NCI-H1694 (cell line): Measurements from ENCODE around the gene STN1.
A peak's percentile ranks its signal among the peaks of the same experiment; 100 is the strongest.
"Not testable (repeated sequence)": the region's sequence is repeated elsewhere in the genome, so short reads cannot be mapped to it uniquely, and the experiment has no call there.

Experiments
- DNase-seq: peaks from one replicate; lab custom pipeline; 2025; lab: John Stamatoyannopoulos, UW

The STN1 gene

DNA sequence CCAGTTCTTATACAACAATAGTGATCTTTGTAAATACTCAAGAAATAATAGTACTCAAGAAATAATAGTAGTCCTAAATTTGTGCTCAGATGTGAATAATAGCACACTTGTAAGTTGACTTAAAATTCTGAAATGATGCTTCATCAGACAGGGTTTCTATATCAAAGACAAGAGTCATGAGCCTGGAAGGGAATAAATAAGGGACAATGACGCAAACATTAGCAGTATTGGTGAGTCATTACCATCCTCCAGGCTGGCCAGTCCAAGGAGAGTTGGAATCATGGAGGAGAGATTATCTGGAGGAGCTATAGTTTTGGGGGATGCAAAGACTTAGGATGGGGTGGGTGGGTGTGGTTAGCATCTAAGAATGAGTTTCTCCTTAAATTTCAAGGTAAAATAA, 56.5 kb downstream of the STN1 start:
- no peak for DNase-seq

DNA sequence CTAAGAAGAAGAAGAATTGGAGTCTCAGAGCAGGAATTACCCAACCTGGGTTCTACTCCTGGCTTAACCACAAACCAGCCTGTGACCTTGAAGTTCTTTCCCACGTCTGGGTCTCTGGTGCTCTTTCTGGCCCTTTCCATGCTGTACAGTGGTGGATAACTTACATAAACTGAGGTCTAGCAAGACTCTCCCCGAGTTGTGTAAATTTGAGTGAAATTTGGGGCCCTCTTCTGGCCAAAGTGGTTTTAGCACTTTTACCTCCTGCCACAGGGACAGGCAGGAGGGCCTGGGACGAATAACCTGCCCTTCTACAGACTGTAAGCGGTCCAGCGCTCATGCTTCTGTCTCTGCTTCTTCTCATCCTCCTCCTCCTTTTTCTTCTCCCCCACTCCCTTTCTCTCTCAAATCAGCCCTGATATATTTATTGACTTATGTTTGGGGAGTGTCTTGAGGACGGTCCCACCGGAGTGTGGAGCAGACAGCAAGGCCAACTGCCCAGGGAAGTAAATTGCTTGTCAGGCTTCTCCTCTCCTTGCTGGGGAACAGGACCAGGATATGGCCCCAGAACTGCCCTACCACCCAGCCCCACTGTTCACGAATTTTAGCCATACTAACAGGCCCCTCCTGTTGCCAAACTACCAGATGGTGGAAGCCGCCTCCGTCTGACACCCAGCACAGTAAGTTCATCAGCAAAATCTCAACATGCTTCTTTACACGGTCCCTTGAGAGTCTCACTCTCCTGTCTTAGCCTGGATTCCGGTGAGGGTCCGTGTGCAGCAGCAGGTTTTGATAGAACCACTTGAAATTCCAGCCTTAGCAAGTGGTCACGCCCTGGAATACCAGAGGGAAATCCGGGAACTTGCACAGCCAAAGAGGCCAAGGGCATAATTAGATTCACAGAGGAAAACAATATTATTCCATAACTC, 58.6 kb downstream of the STN1 start:
- DNase-seq = peak; percentile 55

DNA sequence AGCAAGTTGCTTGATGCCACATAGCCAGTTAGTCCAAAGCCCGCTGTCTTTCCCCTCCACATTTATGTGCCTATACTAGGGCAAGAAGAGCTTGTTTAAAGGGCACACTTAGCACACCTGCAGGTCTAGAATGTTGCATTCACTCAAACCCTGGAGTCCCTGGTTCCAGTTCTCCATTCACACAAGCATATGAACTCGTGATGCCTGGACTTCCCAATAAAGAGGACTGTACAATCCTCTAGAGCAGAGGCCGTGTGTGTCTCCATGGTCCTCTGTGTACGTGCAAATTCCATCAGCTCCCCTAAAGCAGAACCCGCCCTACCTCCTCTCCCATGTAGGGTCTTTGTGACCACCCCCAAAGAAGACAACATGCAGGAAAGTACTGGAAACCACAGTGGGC, 59.6 kb downstream of the STN1 start:
- no peak for DNase-seq

DNA sequence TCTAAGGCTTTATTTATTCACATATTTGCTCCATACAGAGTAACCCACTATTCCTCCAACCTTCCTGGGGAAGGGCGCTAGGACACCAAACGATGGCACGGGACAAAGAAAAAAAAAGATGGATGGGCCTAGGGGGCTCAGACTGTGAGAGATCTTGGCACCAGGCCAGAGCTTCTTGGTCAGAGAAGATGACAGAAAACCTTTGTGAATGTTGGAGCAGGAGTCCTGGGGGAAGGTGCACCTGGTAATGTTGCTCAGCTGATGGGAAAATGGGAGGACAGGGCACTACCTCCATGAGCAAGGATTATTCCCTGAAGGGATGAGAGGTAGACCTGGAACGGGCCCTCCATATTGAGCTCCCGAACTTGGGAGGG, 61.2 kb downstream of the STN1 start:
- DNase-seq = no peak

DNA sequence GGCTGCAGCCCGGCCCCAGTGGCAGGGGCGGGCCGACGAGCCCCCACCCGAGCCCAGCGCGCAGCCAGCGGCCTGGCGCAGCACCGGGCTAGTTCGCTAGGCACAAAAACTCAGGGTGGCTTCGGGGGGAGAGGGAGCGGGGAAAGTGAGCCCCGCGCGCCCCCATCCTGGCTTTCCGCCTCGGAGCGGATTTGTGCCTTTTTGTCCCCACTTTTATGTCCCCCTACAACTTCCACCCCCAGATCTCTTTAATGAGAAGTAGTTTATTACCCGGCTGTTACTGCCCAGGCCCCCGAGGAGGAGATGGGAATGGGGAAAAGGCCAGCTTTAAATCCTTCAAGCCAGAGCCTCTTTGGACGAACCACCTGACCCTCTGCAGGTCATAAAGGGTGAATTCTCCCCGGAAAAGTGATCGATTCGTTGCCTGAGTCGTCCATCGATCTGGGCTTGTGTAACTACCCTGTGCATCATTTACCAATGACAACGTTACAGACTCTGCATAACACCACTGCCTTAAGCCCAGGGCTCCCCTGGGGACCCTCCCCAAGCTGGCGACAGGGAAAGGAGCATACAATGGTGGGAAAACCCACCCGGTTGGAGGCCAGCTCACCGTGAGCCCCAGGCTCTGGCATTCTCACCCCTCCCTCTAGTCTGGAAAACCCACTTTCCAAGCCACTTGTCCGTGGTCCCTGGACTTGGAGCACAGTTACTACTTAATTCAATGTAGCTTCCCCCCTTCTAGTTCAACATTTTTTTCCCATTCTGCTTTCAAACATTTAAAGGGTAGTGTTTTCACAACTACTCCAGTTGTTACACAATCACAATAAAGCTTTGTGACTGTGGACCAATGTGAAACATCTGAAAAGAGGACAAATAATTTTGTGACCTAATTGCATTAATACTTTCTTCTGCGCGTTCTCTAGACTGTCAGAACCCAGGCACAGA, 61.9 kb downstream of the STN1 start:
- no peak for DNase-seq

DNA sequence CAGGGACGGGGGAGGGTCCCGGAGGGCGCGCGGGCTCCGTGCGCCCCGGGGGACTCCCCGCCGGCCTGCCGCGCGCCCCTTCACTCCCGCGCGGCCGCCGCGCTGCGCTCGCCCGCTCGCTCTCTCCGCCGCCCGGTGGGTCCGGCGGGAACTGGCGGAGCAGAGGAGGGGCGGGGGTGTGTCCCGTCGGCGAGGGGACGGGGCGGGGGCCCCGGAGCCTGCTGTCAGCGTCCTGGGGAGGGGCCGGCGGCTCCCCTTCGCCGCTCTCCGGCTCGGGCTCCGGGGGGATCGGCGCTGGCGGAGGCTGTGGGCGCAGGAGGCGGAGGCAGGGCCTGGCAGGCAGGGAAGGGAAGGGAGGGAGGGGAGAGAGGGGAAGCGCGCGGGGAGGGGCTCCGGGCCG, 62.6 kb downstream of the STN1 start, which contains the start of gene SH3PXD2A:
SH3PXD2A (minus strand) TSS at position 153 of the 400 bp plus-strand sequence. CDS start 310 bp downstream, outside the sequence.
- peak; percentile 38 for DNase-seq

DNA sequence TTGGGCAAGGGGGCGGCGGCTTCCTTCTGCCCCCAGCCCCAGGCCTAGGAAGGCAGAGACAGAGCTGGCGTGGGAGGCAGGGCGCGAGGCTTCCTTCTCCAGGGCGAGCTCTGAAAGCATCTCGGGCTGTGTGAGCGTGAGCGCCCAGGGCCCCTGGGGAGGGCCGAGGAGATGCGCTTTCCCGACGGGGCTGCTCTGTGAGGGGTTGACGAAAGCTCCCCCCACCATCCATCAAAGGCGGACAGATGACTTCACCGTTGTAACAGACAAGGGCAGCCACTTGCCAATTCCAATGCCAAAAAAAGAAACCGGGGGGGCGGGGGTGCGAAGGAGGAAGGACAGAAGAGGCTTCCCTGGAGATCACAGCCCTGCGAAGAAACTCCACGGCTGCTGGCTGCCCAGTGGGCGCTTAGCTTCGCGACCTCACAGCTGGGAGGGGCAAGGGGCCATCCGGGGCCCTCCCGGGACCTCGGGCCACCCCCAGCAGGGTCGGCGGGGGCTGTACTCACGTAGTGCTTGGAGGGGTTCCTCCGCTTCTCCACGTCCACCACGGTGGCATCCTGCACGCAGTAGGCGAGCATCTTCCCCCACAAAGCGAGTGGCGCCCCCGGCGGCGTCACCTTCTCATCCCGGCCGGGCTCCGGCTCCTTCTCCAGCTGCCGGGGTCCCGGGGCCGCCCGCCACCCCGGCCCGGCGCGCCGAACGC, 63.1 kb downstream of the STN1 start:
- no peak for DNase-seq

DNA sequence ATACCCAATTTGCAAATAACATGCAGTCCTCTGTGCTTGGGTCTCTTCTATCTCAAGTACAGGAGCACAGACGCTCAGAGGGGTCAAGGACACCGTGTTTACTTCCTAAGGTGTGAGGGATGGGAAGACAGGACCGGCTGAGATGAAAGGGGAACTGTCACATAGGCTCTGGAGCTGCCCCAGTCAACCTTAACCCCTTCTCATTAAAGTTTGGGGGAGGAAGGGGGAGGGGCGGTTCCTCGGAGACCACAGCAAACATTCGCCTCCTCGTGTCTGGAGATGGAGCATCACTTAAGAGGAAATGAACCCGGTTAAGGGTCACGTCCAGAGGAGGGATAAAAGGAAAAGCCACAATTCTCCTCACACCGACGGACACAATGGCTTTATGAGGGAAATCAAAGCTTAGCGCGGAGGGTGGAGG, 63.7 kb downstream of the STN1 start:
- no peak for DNase-seq

DNA sequence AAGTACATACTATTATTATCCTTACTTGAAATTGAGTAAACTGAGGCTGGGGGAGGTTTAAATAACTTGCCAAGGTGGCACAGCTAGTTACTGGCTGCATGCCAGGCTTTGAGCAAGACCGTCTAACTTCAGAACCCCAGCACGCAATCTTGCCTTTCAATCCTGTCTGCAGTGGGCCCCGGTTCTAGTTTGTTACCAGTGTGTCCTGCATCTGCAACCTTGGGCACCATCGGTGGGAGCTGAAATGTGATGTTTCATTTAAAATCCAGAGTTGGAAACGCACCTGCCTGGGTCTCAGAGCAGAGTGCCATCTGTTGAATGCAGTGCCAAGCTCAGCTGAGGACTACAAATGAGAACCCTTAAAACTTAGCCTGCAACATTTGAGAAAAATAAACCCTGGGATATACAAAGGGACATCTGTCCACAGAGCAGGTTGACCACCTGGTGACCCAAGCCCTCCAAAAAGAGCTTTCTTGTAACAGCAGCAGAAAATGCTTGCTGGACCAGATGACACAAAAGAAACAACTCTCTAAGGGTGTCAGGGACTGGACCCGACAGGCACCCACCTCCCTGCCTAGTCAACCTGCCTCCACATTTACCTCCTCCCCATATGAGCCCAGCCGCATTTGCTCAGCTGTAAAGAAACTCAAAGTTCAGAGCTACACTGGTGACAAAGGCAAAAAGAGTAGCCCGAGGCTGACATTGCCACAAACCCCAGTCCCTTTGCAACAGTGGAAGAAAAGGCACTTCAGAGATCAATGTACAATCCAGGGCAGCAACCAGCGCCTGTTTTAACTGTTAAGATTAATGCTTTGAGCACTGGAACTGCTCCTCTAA, 64.3 kb downstream of the STN1 start:
- no peak for DNase-seq

DNA sequence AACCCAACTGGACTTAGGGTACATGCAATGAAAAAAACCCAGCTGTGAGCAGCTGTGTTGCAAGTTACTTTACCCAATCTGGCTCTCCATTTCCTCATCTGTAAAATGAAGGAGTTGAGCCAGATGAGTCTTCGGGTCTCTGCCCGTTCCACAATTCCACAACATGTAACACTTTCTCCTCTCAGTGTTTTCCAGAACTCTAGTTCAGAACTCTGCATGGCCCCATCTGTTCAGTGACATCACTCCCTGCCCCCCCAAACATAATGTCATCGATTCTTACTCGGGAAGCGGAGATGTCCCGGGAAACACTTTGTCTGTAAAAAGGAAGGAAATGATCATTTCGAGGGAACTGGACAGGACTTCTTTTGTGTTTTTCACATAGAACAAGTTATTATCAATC, 65.1 kb downstream of the STN1 start:
- no peak for DNase-seq

DNA sequence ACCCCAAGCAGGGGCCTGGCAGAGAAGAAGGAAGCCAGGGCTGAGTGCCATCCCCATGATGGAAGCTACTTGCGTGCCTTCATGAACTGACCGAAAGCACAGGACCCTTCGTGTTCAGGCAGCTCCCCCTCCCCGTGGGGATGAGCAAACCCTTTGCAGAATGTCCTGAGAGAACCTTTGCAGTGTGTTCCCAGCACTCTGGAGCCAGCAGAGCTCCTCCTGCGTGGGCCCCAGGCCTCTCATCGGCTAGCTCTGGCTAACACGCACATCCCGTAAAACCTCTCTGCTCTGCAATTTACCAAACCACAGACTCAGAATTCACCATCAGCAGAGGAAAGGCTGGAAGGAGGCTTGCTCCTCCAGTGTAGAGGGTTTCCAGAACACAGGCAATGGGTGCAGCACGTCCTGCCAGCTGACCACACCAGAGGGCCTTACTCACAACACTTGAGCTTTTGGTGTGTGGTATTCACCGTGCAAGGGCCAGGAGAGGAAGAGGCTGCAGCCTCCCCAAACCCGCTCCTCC, 65.7 kb downstream of the STN1 start:
- DNase-seq = no peak

DNA sequence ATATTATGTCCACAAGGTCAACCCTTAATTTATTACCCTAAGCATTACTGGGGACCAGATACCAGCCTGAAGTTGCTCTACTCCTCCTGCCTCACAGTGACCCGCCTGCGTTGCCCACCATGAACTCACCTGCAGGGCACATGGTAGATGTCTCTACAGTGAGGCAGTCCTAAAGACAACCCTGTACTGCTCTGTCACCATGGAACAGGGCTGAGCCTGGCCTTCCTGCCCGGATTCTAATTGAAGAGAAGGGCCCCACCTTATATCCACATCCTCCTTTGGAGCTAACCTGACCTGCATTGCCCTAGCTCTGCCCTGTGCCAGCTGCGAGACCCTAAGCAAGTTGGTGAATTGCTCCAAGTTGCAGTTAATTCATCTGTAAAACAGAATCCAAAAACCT, 66.7 kb downstream of the STN1 start:
- no peak for DNase-seq

DNA sequence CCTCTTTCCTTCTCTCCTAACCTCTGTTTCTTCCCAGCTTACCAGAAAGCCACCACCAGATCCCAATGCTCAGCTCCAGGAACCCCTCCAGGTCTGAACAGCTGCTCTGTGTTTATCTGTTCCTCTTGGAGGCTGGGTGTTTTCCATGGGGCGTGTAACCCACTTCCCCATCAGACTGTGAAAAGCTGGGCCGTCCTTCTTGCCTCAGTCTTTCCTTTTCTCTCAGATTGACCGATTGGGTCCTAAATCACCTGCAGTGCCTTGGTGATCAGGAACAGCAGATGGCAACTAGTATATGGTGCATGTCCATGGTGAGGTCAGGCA, 67.5 kb downstream of the STN1 start:
- no peak for DNase-seq

DNA sequence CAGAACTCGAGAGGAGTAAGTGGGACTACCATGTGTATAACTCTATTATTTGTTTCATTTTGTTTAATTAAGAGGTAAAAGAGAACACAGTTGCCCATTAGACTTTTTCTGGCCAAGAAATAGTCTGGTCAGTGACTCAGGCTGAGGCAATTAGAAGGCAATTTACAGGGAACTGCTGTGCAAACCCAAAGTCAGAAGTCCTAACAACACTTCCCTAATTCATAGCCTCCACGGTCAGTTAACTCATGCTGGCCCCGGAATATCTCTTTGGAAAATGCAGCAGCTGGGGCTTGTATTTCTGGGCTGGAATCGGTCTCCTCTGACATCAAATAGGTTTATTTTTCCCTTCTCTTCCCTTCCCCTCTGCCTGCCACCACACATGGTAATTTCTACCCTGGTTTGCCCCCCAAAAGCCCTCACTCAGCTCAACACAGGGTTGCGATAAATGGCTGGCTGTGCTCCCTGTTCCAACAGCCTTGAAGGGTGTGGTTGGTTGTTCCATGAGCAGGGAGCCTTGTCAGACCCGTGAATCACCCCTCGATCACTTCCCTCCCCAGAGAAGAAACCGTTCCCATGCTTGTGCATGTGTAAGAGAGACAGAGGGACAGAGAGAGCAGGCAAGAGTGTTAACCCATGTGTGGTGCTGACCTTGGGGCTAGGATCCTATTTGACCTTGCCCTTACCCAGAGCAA, 68.0 kb downstream of the STN1 start:
- no peak for DNase-seq

DNA sequence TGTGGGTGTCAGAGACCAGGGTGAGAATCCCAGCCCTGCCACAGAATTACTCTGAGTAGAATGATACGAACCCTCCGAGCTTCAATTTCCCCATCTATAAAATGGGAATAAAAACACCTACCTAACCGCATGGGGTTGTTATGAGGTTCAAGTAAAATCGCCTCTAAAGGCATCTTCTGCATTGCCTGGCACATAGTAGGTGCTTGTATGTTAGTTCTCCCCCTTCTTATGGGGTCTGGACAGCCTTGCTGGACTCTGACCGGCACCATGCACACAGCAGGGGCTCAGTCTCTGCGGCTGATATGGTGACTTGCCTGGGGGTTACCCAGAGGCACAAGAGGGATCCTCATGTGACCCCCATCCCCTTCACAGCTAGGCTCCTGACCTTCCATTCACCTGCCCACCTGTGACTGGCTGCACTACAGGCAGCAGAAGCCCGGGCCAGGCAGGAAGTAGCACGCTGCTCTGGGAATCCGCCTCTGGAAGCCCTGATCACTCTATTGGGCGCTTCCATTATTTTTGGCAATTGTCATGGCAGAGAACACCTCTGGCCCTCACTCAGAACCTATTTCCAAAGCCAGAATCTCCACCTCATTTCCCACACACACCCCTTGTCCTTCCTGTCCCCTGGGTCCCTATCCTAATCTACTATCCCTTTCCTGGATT, 68.6 kb downstream of the STN1 start:
- no peak for DNase-seq

DNA sequence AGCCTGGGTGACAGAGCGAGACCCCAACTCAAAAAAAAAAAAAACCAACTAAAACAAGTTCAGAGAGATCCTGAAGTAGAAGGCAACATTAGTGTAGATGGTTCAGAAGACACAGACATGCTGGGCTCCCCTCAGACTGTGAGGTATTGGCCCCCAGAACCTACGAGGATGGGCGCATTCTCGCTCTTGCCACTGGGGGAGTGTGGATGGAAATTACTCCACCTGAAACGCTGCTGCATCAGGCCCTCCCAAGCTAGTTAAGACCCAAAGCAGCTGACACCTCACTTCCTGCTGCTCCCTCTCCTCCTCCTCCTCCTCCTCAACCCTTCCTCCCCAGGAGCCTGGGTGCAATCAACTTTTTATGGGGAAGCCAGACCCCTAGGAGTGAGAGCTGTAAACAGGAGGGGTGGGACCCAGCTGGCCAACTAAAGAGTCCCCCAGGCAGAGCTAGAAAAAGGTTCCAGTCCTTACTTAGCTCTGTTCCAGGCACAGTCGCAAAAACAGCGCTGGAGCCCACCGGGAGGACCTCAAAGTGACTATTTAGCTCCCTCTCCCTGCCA, 70.0 kb downstream of the STN1 start:
- DNase-seq = no peak

DNA sequence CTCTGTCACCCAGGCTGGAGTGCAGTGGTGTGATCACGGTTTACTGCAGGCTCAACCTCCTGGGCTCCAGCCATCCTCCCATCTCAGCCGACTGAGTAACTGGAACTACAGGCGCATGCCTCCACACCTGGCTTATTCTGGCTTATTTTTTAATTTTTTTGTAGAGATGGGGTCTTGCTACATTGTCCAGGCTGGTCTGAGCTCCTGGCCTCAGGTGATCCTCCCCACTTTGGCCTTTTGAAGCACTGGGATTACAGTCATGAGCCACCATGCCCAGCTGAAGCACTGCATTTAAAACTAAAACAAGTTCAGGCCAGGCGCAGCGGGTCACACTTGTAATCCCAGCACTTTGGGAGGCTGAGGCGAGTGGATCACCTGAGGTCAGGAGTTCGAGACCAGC, 70.6 kb downstream of the STN1 start:
- no peak for DNase-seq

DNA sequence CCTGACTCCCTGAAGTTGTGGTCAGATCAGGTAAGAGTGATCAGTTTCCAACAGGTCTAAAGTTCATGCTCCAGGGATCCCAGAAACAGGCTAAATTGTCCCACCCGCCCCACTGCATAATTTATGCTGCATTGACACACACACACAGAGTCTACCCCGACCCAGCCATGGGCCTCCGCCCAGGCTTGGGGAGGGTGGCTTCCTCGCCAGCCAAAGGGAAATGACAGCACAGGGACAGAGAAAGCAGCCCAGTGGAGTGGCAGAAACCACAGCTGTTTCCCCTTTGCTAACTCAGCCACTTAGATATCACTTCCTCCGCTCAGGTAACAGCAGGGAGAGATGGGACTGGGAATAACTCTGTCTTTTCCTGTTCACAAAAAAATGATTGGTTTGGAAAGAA, 72.0 kb downstream of the STN1 start:
- DNase-seq = peak; percentile 48

DNA sequence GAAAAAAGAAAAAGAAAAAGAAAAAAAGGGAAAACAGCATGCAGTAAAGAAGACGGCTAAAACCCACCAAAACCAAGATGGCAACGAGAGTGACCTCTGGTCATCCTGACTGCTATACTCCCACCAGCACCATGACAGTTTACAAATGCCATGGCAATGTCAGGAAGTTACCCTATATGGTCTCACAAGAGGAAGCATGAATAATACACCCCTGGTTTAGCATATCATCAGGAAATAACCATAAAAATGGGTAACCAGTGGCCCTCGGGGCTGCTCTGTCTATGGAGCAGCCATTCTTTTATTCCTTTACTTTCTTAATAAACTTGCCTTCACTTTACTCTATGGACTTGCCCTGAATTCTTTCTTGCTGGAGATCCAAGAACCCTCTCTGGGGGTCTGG, 72.6 kb downstream of the STN1 start:
- not testable (repeated sequence) for DNase-seq
